NCI-H1092 (cell line): ENCODE measurements around the gene BNC1.

Experiments
- DNase-seq: peaks from one replicate; lab custom pipeline; 2025; lab: John Stamatoyannopoulos, UW

BNC1 gene, protein sequence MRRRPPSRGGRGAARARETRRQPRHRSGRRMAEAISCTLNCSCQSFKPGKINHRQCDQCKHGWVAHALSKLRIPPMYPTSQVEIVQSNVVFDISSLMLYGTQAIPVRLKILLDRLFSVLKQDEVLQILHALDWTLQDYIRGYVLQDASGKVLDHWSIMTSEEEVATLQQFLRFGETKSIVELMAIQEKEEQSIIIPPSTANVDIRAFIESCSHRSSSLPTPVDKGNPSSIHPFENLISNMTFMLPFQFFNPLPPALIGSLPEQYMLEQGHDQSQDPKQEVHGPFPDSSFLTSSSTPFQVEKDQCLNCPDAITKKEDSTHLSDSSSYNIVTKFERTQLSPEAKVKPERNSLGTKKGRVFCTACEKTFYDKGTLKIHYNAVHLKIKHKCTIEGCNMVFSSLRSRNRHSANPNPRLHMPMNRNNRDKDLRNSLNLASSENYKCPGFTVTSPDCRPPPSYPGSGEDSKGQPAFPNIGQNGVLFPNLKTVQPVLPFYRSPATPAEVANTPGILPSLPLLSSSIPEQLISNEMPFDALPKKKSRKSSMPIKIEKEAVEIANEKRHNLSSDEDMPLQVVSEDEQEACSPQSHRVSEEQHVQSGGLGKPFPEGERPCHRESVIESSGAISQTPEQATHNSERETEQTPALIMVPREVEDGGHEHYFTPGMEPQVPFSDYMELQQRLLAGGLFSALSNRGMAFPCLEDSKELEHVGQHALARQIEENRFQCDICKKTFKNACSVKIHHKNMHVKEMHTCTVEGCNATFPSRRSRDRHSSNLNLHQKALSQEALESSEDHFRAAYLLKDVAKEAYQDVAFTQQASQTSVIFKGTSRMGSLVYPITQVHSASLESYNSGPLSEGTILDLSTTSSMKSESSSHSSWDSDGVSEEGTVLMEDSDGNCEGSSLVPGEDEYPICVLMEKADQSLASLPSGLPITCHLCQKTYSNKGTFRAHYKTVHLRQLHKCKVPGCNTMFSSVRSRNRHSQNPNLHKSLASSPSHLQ

GRCh38 chr15:83284559-83285283 is at the start of gene BNC1:
Gene BNC1 (minus strand): TSS chr15:83284664. CDS start chr15:83284628, 36 bp downstream.
- DNase-seq, result no peak

- DNase-seq, result no peak
Observed at GRCh38 chr15:83327041-83327440, 42.6 kb upstream of the BNC1 start.

DNA sequence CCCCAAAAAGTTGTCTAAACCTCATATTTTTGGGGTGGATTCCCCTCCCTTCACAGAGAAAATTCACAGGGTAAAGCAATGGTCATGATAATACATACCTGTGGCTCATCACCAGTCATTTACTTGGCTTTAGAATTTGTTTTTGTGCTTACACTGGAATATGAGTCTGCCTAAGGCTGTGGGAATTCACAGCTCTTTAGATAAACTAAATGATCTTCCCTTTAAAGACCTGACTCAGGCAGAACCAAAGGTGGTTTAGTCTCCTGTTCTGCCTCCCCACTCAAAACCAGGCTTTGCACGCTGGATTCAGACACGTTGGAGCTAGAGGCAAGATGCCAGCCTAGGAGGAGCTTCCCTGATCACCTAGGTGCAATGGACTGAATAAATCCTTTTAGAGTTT is 40.3 kb upstream of the BNC1 start:
- DNase-seq, result no peak

- DNase-seq, result no peak
Observed at GRCh38 chr15:83323296-83323711, 38.8 kb upstream of the BNC1 start.

- DNase-seq, result no peak
Observed at GRCh38 chr15:83322691-83323090, 38.2 kb upstream of the BNC1 start.

- DNase-seq, result no peak
Observed at GRCh38 chr15:83322061-83322460, 37.6 kb upstream of the BNC1 start.

DNA sequence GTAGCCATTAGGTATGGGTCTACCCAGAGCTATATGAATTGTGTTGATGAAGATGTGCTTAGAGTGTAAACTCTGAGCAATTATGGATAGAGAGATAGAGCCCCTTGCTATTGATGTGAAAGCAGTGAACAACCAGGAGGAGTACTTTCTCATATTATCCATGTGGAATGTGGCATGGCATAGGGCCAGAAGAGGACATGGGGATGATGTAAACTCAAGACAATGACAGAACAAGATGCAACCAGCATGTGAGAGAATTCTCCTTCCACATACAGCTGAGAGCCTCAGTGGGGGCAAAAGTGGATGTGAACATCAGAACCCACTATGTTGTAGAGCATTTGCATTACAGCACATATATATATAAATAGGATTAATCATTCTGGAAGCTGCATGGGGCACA is 36.4 kb upstream of the BNC1 start:
- no peak for DNase-seq

DNA sequence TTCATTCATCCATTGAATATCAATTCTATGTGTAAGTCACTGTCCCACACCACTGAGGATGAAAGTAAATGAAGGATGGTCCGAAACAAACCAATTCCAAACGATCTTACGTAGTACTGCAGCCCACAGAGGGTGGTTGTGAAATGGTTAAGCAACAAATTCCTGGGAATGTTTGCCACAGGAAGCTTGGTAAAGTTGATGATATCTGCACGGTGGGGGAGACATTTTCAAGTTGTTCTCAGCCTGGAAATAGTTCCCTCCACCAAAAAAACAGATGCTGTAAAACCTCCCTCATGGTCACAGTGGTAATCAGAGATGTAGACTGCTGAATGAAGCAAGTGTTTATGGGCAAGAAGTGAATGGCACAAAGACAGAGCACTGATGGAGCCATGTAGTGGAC is 35.9 kb upstream of the BNC1 start:
- no peak for DNase-seq

DNA sequence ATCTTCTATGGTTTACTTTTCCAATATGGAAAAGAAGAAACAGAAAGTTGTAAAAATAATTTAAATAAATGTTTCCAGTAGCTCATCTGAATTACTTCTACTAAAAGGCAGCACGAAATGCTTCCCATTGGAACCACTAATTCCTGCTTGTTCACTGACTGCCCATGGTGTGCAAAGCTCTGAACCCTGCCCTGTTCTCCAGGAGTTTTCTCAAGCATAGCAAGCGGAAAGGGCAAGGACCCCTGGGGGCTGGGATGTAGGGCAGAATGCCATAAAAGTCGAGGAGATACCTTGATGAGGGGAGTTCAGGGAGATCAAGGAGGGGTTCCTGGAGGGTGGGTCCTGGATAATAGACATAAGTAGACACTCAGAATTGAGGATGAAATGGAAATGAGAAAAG is 35.3 kb upstream of the BNC1 start:
- DNase-seq, result no peak

- no peak for DNase-seq
Observed at GRCh38 chr15:83318861-83319415, 34.5 kb upstream of the BNC1 start.

DNA sequence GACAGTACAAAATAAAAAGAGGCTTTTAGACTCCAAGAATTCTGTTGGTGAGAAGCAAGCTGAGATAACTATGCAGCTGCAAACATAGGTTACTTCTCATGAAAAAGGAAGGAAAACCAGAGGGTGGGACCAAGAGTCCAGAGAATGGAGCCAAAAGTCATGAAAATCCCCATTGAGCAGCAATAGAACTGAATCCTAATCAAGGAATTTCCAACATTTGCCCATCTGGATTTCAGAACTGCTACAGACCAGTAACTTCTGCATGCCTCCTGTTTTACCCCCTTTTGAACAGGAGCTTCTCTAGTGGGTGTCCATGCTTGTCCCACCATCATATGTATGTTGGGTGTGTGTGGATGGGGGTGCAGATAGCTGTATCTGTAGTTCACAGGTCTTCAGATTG is 33.6 kb upstream of the BNC1 start:
- no peak for DNase-seq

- DNase-seq, result no peak
Observed at GRCh38 chr15:83312071-83312470, 27.6 kb upstream of the BNC1 start.

GRCh38 chr15:83310521-83311456 is 26.3 kb upstream of the BNC1 start:
- no peak for DNase-seq

DNA sequence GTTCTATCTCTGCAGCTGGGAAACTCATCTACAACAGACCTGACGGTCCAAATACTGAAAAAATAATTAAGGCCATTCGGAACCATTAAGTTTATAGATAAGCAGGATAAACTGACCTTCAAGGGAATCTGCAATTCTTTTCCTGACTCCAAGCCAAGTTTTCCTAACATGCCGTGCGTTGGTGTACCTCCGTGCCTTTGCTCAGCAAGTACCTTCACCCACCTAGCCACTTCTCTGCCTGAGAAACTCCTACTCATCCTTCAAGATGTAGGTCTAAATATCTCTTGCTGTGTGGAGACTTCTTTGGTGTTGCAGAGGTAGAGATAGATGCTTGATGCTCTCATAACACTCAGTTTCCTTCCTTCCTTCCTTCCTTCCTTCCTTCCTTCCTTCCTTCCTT is 24.2 kb upstream of the BNC1 start:
- DNase-seq, result no peak

GRCh38 chr15:83306561-83306960 is 22.1 kb upstream of the BNC1 start:
- DNase-seq, result no peak

DNA sequence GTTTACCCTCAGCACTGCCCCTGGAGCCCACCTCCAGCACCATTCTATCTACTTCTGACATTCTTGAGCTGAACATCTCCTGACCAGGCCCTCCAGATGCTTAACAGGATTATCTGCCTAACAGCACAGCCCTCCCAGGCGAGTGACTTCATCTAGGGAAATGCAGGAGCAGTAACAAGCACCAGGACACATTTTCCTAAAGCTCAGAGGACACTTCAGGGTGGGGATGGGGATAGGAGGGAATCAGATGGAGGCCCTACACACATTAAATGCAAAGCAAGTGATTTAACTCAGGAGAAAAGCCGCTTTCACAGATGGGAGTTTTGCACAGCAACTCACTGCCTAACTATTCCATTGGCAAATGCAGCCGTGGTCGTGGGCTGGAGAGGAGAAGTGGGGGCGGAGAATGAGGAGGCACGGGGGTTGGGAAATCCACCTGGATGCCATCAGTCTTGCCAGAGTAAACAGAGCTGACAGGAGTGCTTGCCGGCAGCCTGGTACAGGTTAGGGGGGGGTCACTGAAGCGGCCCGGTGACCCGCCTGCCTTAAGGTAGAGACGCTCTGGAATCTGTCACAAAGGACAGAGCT is 21.3 kb upstream of the BNC1 start:
- no peak for DNase-seq

DNA sequence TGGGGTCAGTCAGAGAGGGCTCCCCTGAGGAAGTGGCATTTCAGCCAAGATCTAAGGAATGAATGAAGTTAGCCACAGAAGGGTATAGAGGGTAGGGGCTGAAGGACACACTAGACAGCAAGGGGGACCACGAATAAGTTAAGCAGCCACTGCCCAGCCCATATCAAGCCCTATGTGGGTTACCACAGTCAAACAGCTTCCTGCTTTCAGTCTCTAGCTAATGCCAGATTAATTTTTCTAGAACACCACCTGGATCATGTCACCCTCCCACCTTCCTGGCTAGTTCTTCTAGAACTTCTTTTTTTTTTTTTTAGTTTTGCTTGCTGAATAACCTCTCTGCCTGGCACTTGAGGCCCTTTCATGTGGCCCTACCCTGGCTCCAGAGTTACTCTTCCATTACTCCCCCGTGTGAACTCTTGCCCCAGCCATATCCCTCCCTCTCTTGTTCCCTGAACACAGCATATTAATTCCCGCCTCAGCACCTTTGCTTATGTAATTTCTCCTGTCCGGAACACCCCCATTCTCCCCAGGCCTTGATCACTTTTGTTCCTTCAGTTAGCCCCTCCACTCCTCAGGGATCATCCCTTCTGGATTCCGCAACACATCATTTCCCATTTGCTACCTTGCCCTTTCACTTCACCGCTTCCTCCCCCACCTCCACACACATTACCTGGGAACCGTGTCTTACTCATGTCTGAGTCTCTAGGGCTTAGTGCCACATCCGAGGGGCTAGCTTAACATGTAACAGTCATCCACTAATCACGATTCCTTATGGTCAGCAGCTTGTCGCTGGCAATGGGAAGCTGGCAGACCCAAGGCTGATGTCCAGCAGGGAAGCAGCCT is 20.6 kb upstream of the BNC1 start:
- no peak for DNase-seq

- DNase-seq, result no peak
Observed at GRCh38 chr15:83303535-83303934, 19.1 kb upstream of the BNC1 start.

DNA sequence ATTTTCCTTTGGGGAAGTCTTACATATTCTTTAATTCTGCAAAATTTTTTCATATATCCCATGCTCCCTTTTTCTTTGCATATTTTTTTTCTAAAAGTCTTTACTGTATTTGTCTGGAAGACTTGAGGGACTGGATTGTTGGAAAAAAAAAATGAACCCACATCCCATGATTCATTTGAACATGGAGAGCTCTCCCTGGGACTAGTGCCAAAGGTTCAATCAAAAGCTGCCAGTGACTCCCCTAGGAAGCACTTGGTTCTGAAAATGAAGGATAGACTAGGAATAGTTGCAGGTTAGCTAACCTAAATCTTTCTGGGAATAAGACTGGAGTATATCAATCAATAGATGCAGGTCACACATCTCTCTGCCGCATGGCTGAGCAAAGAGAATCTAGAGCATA is 16.4 kb upstream of the BNC1 start:
- DNase-seq, result no peak

DNA sequence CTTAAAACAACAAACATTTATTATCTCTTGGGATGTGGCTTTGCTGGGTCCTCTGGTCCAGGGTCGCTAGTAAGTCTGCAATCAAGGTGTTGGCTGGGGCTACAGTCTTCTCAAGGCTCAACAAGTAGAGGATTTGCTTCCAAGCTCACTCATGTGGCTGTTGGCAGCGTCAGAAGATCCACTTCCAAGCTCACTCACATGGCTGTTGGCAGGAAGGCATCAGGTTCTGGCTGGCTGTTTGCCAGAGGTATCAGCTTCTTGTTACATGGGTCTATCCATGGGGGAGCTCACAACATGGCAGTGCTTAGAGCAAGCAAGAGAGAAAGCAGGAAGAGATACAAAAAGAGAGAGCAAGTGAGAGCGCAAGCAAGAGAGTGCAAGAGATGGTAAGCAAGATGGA is 15.0 kb upstream of the BNC1 start:
- DNase-seq, result no peak
